Measurements from ENCODE around the gene USP3. TPM values are rescaled to one million over a fixed set of nuclear protein-coding genes. Genes with fewer than 3 reads are reported as not detected.

The USP3 gene
- total RNA-seq, 1 experiment from 2014 or later: 36.6 TPM

GRCh38 chr15:63611177-63611576 lies 106.8 kb downstream of the USP3 start:
- no peak for TF ChIP-seq GTF2I (CRISPR knock-in tag; conservative IDR thresholded peaks at IDR 0.05)
- no peak for TF ChIP-seq ELF4 (CRISPR knock-in tag; IDR thresholded peaks at IDR 0.05; ENCODE audit: low read depth)
- no peak for TF ChIP-seq KAT7 (CRISPR knock-in tag; IDR thresholded peaks at IDR 0.05; ENCODE audit: borderline replicate concordance)
- TF ChIP-seq, protein P1, sequence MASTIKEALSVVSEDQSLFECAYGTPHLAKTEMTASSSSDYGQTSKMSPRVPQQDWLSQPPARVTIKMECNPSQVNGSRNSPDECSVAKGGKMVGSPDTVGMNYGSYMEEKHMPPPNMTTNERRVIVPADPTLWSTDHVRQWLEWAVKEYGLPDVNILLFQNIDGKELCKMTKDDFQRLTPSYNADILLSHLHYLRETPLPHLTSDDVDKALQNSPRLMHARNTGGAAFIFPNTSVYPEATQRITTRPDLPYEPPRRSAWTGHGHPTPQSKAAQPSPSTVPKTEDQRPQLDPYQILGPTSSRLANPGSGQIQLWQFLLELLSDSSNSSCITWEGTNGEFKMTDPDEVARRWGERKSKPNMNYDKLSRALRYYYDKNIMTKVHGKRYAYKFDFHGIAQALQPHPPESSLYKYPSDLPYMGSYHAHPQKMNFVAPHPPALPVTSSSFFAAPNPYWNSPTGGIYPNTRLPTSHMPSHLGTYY (CRISPR knock-in tag; IDR thresholded peaks at IDR 0.05): no peak
- TF ChIP-seq ZNF138 (CRISPR knock-in tag; conservative IDR thresholded peaks at IDR 0.05): no peak
- no peak for TF ChIP-seq MYBL2 (CRISPR knock-in tag; IDR thresholded peaks at IDR 0.05)
- ATAC-seq (no peak), DNase-seq (ENCODE audit: low spot score) (no peak)
- Mint-ChIP-seq H3K36me3 (peaks cover 17% of the 10 kb centered on the region; the same call in 1 of the 2 replicates), H3K4me1 (0 out of 2 replicates have a peak, but pooled peaks cover 4% of the 10 kb centered on the region), H3K4me3 (no peak overlapping the region), H3K9me3 (no peaks in the 10 kb centered on the region), H3K27me3 (ENCODE audit: low read depth) (no peaks in the 10 kb centered on the region), H3K27ac (no peak overlapping the region)
- POLR2A ChIA-PET: no interaction called here
- CTCF ChIA-PET: interaction anchor here (0.5 to 2.2 kb wide), 4 partner anchors 11 to 595 kb away, joined by 7 to 59 read pairs (median 13); no protein-coding TSS in a partner anchor

GRCh38 chr15:63612300-63612699 lies 107.9 kb downstream of the USP3 start:
- Mint-ChIP-seq H3K9me3 (peaks cover 3% of the 10 kb centered on the region; the same call in 1 of the 2 replicates), H3K27me3 (ENCODE audit: low read depth) (no peaks in the 10 kb centered on the region), H3K4me3 (no peak overlapping the region), H3K36me3 (peaks cover 20% of the 10 kb centered on the region; the same call in 1 of the 2 replicates), H3K4me1 (0 out of 2 replicates have a peak, but pooled peaks cover 4% of the 10 kb centered on the region), H3K27ac (no peak overlapping the region)
- POLR2A ChIA-PET: no interaction called here
- CTCF ChIA-PET: no interaction called here
- ATAC-seq (no peak), DNase-seq (ENCODE audit: low spot score) (no peak)
- no peak for TF ChIP-seq ZBTB21 (CRISPR knock-in tag; IDR thresholded peaks at IDR 0.05; ENCODE audit: borderline replicate concordance)
- TF ChIP-seq, protein P2, sequence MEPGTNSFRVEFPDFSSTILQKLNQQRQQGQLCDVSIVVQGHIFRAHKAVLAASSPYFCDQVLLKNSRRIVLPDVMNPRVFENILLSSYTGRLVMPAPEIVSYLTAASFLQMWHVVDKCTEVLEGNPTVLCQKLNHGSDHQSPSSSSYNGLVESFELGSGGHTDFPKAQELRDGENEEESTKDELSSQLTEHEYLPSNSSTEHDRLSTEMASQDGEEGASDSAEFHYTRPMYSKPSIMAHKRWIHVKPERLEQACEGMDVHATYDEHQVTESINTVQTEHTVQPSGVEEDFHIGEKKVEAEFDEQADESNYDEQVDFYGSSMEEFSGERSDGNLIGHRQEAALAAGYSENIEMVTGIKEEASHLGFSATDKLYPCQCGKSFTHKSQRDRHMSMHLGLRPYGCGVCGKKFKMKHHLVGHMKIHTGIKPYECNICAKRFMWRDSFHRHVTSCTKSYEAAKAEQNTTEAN (CRISPR knock-in tag; IDR thresholded peaks at IDR 0.05): no peak
- no peak for TF ChIP-seq EMX1 (CRISPR knock-in tag; IDR thresholded peaks at IDR 0.05)
- TF ChIP-seq FOXK1 (CRISPR knock-in tag; IDR thresholded peaks at IDR 0.05): no peak
- no peak for TF ChIP-seq PRDM15 (CRISPR knock-in tag; IDR thresholded peaks at IDR 0.05)
- TF ChIP-seq, protein P3, sequence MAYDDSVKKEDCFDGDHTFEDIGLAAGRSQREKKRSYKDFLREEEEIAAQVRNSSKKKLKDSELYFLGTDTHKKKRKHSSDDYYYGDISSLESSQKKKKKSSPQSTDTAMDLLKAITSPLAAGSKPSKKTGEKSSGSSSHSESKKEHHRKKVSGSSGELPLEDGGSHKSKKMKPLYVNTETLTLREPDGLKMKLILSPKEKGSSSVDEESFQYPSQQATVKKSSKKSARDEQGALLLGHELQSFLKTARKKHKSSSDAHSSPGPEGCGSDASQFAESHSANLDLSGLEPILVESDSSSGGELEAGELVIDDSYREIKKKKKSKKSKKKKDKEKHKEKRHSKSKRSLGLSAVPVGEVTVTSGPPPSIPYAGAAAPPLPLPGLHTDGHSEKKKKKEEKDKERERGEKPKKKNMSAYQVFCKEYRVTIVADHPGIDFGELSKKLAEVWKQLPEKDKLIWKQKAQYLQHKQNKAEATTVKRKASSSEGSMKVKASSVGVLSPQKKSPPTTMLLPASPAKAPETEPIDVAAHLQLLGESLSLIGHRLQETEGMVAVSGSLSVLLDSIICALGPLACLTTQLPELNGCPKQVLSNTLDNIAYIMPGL (CRISPR knock-in tag; IDR thresholded peaks at IDR 0.05): no peak
- no peak for TF ChIP-seq JUN (CRISPR knock-in tag; IDR thresholded peaks at IDR 0.05)
- no peak for TF ChIP-seq NFE2L1 (CRISPR knock-in tag; IDR thresholded peaks at IDR 0.05)
- TF ChIP-seq ZNF532 (CRISPR knock-in tag; IDR thresholded peaks at IDR 0.05; ENCODE audit: borderline replicate concordance): no peak
- no peak for TF ChIP-seq JAZF1 (CRISPR knock-in tag; IDR thresholded peaks at IDR 0.05)
- TF ChIP-seq FOXJ3 (CRISPR knock-in tag; IDR thresholded peaks at IDR 0.05; ENCODE audit: borderline replicate concordance): no peak
- no peak for TF ChIP-seq ETV6 (CRISPR knock-in tag; IDR thresholded peaks at IDR 0.05)
- TF ChIP-seq, protein P4, sequence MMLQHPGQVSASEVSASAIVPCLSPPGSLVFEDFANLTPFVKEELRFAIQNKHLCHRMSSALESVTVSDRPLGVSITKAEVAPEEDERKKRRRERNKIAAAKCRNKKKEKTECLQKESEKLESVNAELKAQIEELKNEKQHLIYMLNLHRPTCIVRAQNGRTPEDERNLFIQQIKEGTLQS (CRISPR knock-in tag; conservative IDR thresholded peaks at IDR 0.05): no peak
- TF ChIP-seq, protein P5, sequence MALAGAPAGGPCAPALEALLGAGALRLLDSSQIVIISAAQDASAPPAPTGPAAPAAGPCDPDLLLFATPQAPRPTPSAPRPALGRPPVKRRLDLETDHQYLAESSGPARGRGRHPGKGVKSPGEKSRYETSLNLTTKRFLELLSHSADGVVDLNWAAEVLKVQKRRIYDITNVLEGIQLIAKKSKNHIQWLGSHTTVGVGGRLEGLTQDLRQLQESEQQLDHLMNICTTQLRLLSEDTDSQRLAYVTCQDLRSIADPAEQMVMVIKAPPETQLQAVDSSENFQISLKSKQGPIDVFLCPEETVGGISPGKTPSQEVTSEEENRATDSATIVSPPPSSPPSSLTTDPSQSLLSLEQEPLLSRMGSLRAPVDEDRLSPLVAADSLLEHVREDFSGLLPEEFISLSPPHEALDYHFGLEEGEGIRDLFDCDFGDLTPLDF (CRISPR knock-in tag; IDR thresholded peaks at IDR 0.05): no peak
- TF ChIP-seq CDX4 (CRISPR knock-in tag; IDR thresholded peaks at IDR 0.05; ENCODE audit: borderline replicate concordance): no peak
